ENCODE results near the gene TUT7.

DNA sequence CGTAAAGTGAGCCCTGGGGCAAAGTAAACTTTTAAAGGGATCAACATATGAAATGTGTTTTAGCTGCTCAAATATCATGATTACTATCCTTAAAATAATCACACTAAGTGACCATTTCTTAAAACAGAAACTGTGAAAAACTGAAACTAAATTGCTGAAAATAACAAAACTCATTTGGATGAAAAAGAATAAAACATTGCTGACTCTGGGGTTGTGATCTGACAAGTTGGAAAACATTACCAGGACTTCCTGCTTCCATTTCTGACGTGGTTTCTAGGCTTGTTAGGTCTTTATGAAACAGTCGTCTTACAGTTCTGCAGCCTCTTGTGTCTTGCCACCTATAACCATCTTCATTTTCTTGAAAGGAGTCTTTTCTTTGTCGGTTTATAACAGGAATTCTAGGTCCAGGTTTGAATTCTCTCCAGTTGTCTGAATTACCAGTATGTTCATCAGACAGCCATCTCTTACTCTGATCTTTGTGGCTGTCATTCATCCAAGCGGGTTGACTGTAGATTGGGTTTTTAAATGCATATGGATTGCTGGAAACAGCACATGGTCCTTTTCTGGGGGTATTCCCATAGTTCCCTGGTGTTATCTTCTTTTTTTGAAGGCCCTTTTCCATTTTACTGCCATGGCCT lies 1.7 kb downstream of the TUT7 start:
- no peak for TF ChIP-seq EZH2 (IDR thresholded peaks at IDR 0.05)
- TF ChIP-seq CTCF (IDR thresholded peaks at IDR 0.05): no peak
